ENCODE results near the gene MAPKAP1. TPM values are rescaled to one million over a fixed set of nuclear protein-coding genes. Genes with fewer than 3 reads are reported as not detected.

MAPKAP1 gene
- total RNA-seq, 4 donors from 2014 or later, result 54.1 to 195 (median 61.9) TPM

GRCh38 chr9:125492719-125493118 lies 214.3 kb downstream of the MAPKAP1 start:
- intact Hi-C loops (cut with DNase I; ENCODE audit: low total_unique reads), result no loop called here
- no peaks in the 10 kb centered on the region for H3K9me3 ChIP-seq
- TF ChIP-seq POLR2A (IDR thresholded peaks at IDR 0.05) (no peak), CTCF (IDR thresholded peaks at IDR 0.05) (no peak)
- H3K4me1 ChIP-seq, result no peaks in the 10 kb centered on the region
- H3K27ac ChIP-seq, result no peak overlapping the region
- H3K27me3 ChIP-seq, result no peaks in the 10 kb centered on the region
- no peak for DNase-seq
- no peaks in the 10 kb centered on the region for H3K36me3 ChIP-seq
- no peak overlapping the region for H3K4me3 ChIP-seq

- TF ChIP-seq CTCF (IDR thresholded peaks at IDR 0.05), result no peak
- TF ChIP-seq POLR2A (IDR thresholded peaks at IDR 0.05), result no peak
Measured at GRCh38 chr9:125487842-125488241, 219.2 kb downstream of the MAPKAP1 start.

DNA sequence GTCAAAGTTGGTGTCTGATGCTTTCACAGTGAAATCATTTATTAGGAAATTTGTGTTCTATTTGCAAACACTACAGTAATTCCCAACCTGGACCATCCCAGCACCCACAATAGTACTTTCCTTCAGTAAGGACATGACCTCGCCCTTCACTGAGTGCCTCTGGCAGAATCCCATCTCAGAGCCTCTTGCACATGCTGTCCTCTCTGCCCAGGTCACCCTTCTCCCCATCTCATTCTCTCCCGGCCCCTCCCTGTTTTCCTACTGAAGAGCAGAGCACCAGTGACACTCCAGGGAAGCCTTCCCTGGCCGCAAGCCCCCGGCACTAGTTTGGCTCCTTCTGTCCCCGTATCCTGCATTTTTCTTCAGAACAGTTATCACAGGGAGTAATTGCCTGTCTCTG lies 220.4 kb downstream of the MAPKAP1 start:
- H3K27ac ChIP-seq, result peak overlapping the region; percentile 19 to 84
- intact Hi-C loops (cut with DNase I; ENCODE audit: low total_unique reads), result no loop called here
- H3K4me1 ChIP-seq, result peaks cover 3 to 12% of the 10 kb centered on the region in 2 donors
- no peaks in the 10 kb centered on the region for H3K9me3 ChIP-seq
- TF ChIP-seq CTCF (IDR thresholded peaks at IDR 0.05) (no peak), POLR2A (IDR thresholded peaks at IDR 0.05) (no peak)
- H3K27me3 ChIP-seq, result no peaks in the 10 kb centered on the region
- H3K4me3 ChIP-seq, result no peak overlapping the region
- peak in 1 of 2 donors; percentile 32 for DNase-seq
- H3K36me3 ChIP-seq, result no peaks in the 10 kb centered on the region

More at GRCh38 chr9:125487842-125488241, 219.2 kb downstream of the MAPKAP1 start:
- H3K4me3 ChIP-seq, result no peak overlapping the region
- intact Hi-C loops (cut with DNase I; ENCODE audit: low total_unique reads), result no loop called here
- H3K27ac ChIP-seq, result no peak overlapping the region
- H3K4me1 ChIP-seq, result peaks cover 3 to 12% of the 10 kb centered on the region in 2 donors
- no peak for DNase-seq
- no peaks in the 10 kb centered on the region for H3K36me3 ChIP-seq
- H3K27me3 ChIP-seq, result no peaks in the 10 kb centered on the region
- H3K9me3 ChIP-seq, result no peaks in the 10 kb centered on the region

DNA sequence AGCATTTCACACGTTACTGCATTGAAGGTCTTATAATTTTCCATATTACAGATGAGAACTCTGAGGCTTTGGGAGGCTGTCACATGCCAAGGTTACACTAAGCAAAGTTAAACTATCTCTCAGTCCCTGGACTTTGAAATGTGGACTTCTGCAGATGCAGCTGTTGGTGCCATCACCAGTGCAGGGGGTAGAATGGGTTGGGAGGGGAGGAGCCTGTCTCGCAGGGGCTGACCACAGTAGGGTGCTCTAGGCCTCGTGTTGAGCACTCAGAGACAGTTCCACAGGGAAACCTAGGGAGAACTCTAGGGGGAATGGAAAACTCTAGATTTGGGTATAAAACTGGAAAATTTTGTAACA lies 220.9 kb downstream of the MAPKAP1 start:
- H3K27ac ChIP-seq, result peak overlapping the region; percentile 83 to 84
- DNase-seq, result no peak
- H3K4me3 ChIP-seq, result no peak overlapping the region
- H3K4me1 ChIP-seq, result peaks cover 3 to 12% of the 10 kb centered on the region in 2 donors
- no peak for TF ChIP-seq POLR2A (IDR thresholded peaks at IDR 0.05)
- TF ChIP-seq CTCF (IDR thresholded peaks at IDR 0.05), result no peak
- H3K9me3 ChIP-seq, result no peaks in the 10 kb centered on the region
- no peaks in the 10 kb centered on the region for H3K36me3 ChIP-seq
- intact Hi-C loops (cut with DNase I; ENCODE audit: low total_unique reads), result no loop called here
- no peaks in the 10 kb centered on the region for H3K27me3 ChIP-seq

GRCh38 chr9:125485471-125486151 lies 221.4 kb downstream of the MAPKAP1 start:
- Histone ChIP-seq H3K27ac (peak overlapping the region; percentile 83 to 84), H3K27me3 (no peaks in the 10 kb centered on the region), H3K36me3 (no peaks in the 10 kb centered on the region), H3K4me1 (peaks cover 3 to 12% of the 10 kb centered on the region in 2 donors), H3K9me3 (no peaks in the 10 kb centered on the region), H3K4me3 (no peak overlapping the region)
- TF ChIP-seq CTCF (IDR thresholded peaks at IDR 0.05) (no peak), POLR2A (IDR thresholded peaks at IDR 0.05) (no peak)
- intact Hi-C loops (cut with DNase I; ENCODE audit: low total_unique reads), result no loop called here
- DNase-seq, result no peak
